ENCODE results near the gene NDUFB5. TPM values are rescaled to one million over a fixed set of nuclear protein-coding genes. Genes with fewer than 3 reads are reported as not detected.
A peak's percentile ranks its signal among the peaks of the same experiment; 100 is the strongest.

The NDUFB5 gene
- total RNA-seq, 4 donors from 2014 or later = 62.7 to 112 (median 83.1) TPM

- no peak overlapping the region for H3K27ac ChIP-seq (replicated peaks in 1 of 4)
- no peaks in the 10 kb centered on the region for H3K9me3 ChIP-seq
- H3K4me3 ChIP-seq = no peak overlapping the region
- no peaks in the 10 kb centered on the region for H3K27me3 ChIP-seq
- intact Hi-C loops (cut with DNase I) = no loop called here
- peaks cover 22 to 54% (median 38%) of the 10 kb centered on the region in 4 donors for H3K4me1 ChIP-seq
- TF ChIP-seq EP300 (IDR thresholded peaks at IDR 0.05) (no peak), POLR2AphosphoS5 (IDR thresholded peaks at IDR 0.05) (no peak), CTCF (IDR thresholded peaks at IDR 0.05) (no peak), POLR2A (IDR thresholded peaks at IDR 0.05; ENCODE audit: low read depth) (no peak)
- no peaks in the 10 kb centered on the region for H3K36me3 ChIP-seq
- no peak for DNase-seq (ENCODE audit: extremely low spot score)
- 67% methylated on average over 1 of the region's 1 CpG for WGBS
Measured at GRCh38 chr3:179666030-179666429, 61.4 kb downstream of the NDUFB5 start.

GRCh38 chr3:179666436-179667035 lies 61.9 kb downstream of the NDUFB5 start:
- 25% methylated on average over 8 of the region's 8 CpGs for WGBS

GRCh38 chr3:179668429-179668828 lies 63.8 kb downstream of the NDUFB5 start:
- TF ChIP-seq EP300 (IDR thresholded peaks at IDR 0.05) = no peak
- no peak for TF ChIP-seq POLR2A (IDR thresholded peaks at IDR 0.05; ENCODE audit: low read depth)
- no peak for TF ChIP-seq CTCF (IDR thresholded peaks at IDR 0.05)
- no peak for TF ChIP-seq POLR2AphosphoS5 (IDR thresholded peaks at IDR 0.05)
- Histone ChIP-seq H3K9me3 (no peaks in the 10 kb centered on the region), H3K4me3 (no peak overlapping the region), H3K36me3 (no peaks in the 10 kb centered on the region), H3K4me1 (peaks cover 22 to 47% (median 39%) of the 10 kb centered on the region in 4 donors), H3K27ac (replicated peaks in 1 of 4) (no peak overlapping the region), H3K27me3 (no peaks in the 10 kb centered on the region)
- intact Hi-C loops (cut with DNase I) = no loop called here
- DNase-seq (ENCODE audit: extremely low spot score) = no peak
- WGBS = 96% methylated on average over 1 of the region's 1 CpG

More at GRCh38 chr3:179666436-179667035, 61.9 kb downstream of the NDUFB5 start:
- Histone ChIP-seq H3K4me3 (no peak overlapping the region), H3K36me3 (no peaks in the 10 kb centered on the region), H3K9me3 (no peaks in the 10 kb centered on the region), H3K27ac (replicated peaks in 1 of 4) (no peak overlapping the region), H3K4me1 (peaks cover 22 to 54% (median 40%) of the 10 kb centered on the region in 4 donors), H3K27me3 (no peaks in the 10 kb centered on the region)
- DNase-seq (ENCODE audit: extremely low spot score) = no peak
- TF ChIP-seq EP300 (IDR thresholded peaks at IDR 0.05) (no peak), POLR2A (IDR thresholded peaks at IDR 0.05; ENCODE audit: low read depth) (no peak), CTCF (IDR thresholded peaks at IDR 0.05) (no peak), POLR2AphosphoS5 (IDR thresholded peaks at IDR 0.05) (no peak)
- intact Hi-C loops (cut with DNase I) = no loop called here

GRCh38 chr3:179670311-179670710 lies 65.7 kb downstream of the NDUFB5 start:
- H3K4me3 ChIP-seq = peak overlapping the region; percentile 20 to 22 (median 20)
- 55% methylated on average over 8 of the region's 8 CpGs for WGBS

More at GRCh38 chr3:179670311-179670710, 65.7 kb downstream of the NDUFB5 start:
- peak overlapping the region in 1 of 4 donors; percentile 33 for H3K27ac ChIP-seq (replicated peaks in 1 of 4)
- no peaks in the 10 kb centered on the region for H3K36me3 ChIP-seq
- H3K9me3 ChIP-seq = no peaks in the 10 kb centered on the region
- TF ChIP-seq POLR2AphosphoS5 (IDR thresholded peaks at IDR 0.05) (no peak), POLR2A (IDR thresholded peaks at IDR 0.05; ENCODE audit: low read depth) (no peak), CTCF (IDR thresholded peaks at IDR 0.05) (peak in 2 of 3 experiments; percentile 3 to 19)
- intact Hi-C loops (cut with DNase I) = no loop called here
- no peak for DNase-seq (ENCODE audit: extremely low spot score)
- no peaks in the 10 kb centered on the region for H3K27me3 ChIP-seq
- H3K4me1 ChIP-seq = peaks cover 17 to 45% (median 33%) of the 10 kb centered on the region in 4 donors
